ENCODE results near the gene ZSWIM9. TPM values are rescaled to one million over a fixed set of nuclear protein-coding genes. Genes with fewer than 3 reads are reported as not detected.
A peak's percentile ranks its signal among the peaks of the same experiment; 100 is the strongest.

ZSWIM9 gene
- total RNA-seq, 4 donors from 2014 or later, result 2.0 to 4.7 (median 2.7) TPM

DNA sequence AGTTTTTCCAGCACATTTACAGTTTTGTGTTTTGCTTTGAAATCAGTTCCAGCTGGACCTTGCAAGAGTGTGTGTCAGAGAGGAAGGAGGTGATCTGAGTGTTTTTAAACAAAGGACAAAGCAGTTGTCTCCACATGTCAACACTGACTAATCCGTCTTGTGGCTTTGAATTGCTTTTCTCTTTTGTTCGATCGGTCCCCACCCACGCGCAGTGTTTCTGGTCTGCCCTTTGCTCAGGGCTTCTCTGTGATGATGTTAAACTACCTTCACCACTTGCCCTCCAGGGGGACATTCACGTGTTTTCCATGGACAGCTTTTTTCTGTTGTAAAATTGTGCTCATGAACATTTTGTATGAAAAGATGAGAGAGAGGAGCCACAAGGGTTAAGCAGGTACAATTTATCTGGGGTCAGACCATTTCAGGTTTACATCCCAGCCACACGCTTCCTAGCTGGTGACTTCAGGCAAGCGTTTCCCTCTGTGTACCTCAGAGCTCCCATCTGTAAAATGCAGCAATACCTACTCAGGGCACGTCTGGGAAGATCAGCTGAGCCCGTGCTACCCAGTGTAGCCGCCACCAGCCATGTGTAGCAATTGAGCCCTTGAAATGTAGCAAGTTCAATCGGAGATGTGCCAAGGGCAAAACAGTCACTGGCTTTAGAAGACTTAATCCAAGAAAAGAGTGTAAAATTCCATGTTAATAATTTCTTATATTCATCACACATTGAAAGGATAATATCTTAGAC is 46.4 kb upstream of the ZSWIM9 start:
- DNase-seq, result no peak
- H3K4me1 ChIP-seq, result peaks cover 6 to 37% (median 29%) of the 10 kb centered on the region in 3 donors
- TF ChIP-seq, protein P1, sequence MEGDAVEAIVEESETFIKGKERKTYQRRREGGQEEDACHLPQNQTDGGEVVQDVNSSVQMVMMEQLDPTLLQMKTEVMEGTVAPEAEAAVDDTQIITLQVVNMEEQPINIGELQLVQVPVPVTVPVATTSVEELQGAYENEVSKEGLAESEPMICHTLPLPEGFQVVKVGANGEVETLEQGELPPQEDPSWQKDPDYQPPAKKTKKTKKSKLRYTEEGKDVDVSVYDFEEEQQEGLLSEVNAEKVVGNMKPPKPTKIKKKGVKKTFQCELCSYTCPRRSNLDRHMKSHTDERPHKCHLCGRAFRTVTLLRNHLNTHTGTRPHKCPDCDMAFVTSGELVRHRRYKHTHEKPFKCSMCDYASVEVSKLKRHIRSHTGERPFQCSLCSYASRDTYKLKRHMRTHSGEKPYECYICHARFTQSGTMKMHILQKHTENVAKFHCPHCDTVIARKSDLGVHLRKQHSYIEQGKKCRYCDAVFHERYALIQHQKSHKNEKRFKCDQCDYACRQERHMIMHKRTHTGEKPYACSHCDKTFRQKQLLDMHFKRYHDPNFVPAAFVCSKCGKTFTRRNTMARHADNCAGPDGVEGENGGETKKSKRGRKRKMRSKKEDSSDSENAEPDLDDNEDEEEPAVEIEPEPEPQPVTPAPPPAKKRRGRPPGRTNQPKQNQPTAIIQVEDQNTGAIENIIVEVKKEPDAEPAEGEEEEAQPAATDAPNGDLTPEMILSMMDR (IDR thresholded peaks at IDR 0.05), result peak in 1 of 6 experiments; percentile 44
- no peak for TF ChIP-seq POLR2A (IDR thresholded peaks at IDR 0.05)
- H3K27ac ChIP-seq, result peak overlapping the region in 3 of 4 donors; percentile 22 to 69 (median 35)
- H3K4me3 ChIP-seq, result no peak overlapping the region
- H3K27me3 ChIP-seq, result no peaks in the 10 kb centered on the region
- H3K36me3 ChIP-seq, result peaks cover 0 to 45% (median 0%) of the 10 kb centered on the region in 3 donors
- no peaks in the 10 kb centered on the region for H3K9me3 ChIP-seq
- WGBS, 2 donors, result 24 to 38% methylated on average over 12 of the region's 12 CpGs
- intact Hi-C loops (cut with DNase I), result no loop called here

DNA sequence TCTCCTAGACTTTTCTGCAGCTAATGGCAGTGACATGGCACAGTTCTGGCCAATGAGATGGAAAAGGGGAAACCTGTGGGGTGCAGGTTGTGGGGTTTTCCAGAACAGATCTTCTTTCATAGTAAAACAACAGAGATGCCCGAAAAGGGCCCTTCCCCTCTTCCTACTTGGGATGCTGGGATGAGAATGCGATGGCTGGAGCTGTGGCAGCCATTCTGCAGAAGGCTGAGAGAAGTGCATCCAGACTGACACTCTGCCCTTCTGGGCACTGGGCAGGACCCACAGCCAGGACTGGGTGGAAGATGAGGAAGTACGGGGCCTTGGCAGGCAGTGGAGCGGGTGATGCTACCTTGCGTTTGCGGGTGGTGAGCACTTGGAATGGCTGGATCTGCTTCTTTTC is 42.9 kb upstream of the ZSWIM9 start:
- Histone ChIP-seq H3K4me1 (peaks cover 6 to 22% (median 19%) of the 10 kb centered on the region in 3 donors), H3K36me3 (peaks cover 0 to 69% (median 0%) of the 10 kb centered on the region in 3 donors), H3K27ac (no peak overlapping the region), H3K4me3 (no peak overlapping the region), H3K9me3 (no peaks in the 10 kb centered on the region), H3K27me3 (no peaks in the 10 kb centered on the region)
- no peak for TF ChIP-seq POLR2A (IDR thresholded peaks at IDR 0.05)
- TF ChIP-seq, protein P1 (IDR thresholded peaks at IDR 0.05), result no peak
- intact Hi-C loops (cut with DNase I), result no loop called here
- WGBS, 2 donors, result 94 to 100% methylated on average over 4 to 6 of the region's 6 CpGs
- no peak for DNase-seq

DNA sequence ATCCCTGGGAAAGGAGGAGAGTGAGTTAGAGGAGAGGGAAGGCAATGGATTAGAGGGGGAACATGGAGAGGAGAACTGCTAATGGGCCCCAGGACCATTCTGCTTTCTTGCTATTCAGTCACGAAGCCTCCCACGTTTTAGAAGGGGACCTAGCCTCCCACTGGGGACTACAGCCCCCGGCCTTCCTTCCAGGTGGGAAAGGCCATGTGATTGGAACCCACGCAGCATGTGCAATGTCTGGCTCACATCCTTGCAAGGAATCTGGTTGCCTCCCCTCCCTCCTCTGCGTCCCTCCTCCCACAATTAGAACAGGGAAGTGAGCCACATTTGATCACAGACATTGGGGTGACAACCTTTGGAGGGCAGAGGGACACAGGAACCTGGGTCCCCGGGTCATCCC is 37.4 kb upstream of the ZSWIM9 start:
- Histone ChIP-seq H3K4me1 (no peaks in the 10 kb centered on the region), H3K27ac (no peak overlapping the region), H3K9me3 (no peaks in the 10 kb centered on the region), H3K36me3 (peaks cover 0 to 65% (median 0%) of the 10 kb centered on the region in 3 donors), H3K27me3 (no peaks in the 10 kb centered on the region), H3K4me3 (no peak overlapping the region)
- TF ChIP-seq, protein P1 (IDR thresholded peaks at IDR 0.05), result no peak
- no peak for TF ChIP-seq POLR2A (IDR thresholded peaks at IDR 0.05)
- 82 to 95% methylated on average over 4 to 6 of the region's 6 CpGs for WGBS, 2 donors
- intact Hi-C loops (cut with DNase I), result no loop called here
- no peak for DNase-seq

DNA sequence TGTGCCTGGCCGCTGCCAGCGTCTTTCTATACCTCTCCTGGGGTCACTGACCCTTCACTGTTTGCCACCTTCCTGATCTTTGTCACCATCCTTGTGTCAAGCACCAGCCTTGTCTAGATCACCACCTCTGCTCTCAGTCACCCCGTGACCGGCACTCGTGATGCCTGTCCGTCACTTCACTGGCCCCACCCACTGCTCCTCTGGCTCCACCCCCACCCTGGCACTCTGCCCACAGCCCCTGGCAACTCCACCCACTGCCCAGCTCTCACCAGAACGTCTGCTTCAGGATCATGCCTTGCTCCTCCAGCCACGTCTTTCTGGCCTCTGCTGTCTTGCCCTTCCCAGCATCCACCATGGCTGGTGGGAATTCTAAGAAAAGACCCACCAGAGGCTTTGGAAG is 35.1 kb upstream of the ZSWIM9 start:
- no peaks in the 10 kb centered on the region for H3K9me3 ChIP-seq
- H3K27ac ChIP-seq, result no peak overlapping the region
- DNase-seq, result no peak
- no peak overlapping the region for H3K4me3 ChIP-seq
- no peaks in the 10 kb centered on the region for H3K27me3 ChIP-seq
- intact Hi-C loops (cut with DNase I), result no loop called here
- 67 to 73% methylated on average over 8 of the region's 8 CpGs for WGBS, 2 donors
- H3K36me3 ChIP-seq, result peaks cover 0 to 52% (median 0%) of the 10 kb centered on the region in 3 donors
- TF ChIP-seq POLR2A (IDR thresholded peaks at IDR 0.05), result no peak
- TF ChIP-seq, protein P1 (IDR thresholded peaks at IDR 0.05), result no peak
- no peaks in the 10 kb centered on the region for H3K4me1 ChIP-seq

DNA sequence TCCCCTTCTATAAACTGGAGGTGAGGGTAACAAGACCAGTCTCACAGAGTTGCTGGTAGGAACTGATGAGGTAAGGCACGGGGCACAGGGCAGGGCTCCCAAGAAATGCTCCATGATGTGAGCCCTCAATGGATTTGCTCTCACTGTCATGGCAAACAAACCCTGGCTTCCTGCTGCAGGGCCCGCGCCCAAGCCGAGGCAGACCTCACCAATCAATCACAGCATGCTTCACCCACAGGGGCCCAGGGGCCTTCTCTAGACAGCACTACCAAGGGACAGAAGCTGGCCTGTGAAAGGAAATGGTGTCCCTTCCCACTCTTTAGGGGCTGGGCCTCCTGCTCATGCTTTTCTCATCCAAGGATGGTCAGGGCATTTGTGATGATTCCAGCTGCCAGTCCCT is 33.9 kb upstream of the ZSWIM9 start:
- no peak overlapping the region for H3K4me3 ChIP-seq
- peaks cover 0 to 41% (median 0%) of the 10 kb centered on the region in 3 donors for H3K36me3 ChIP-seq
- intact Hi-C loops (cut with DNase I), result no loop called here
- no peaks in the 10 kb centered on the region for H3K27me3 ChIP-seq
- no peak for DNase-seq
- WGBS, 2 donors, result 83% methylated on average over 1 of the region's 4 CpGs; no CpG with 5 or more reads in 1 of the 2 donors
- H3K4me1 ChIP-seq, result no peaks in the 10 kb centered on the region
- H3K27ac ChIP-seq, result no peak overlapping the region
- H3K9me3 ChIP-seq, result no peaks in the 10 kb centered on the region
- no peak for TF ChIP-seq POLR2A (IDR thresholded peaks at IDR 0.05)
- TF ChIP-seq, protein P1 (IDR thresholded peaks at IDR 0.05), result no peak
